Activated T-helper 1 cell treated with anti-CD3 and anti-CD28 coated beads, Interleukin-12 subunit alpha, Interleukin-12 subunit beta, Interleukin-2, Interleukin-4 antibody, amounts not matched to agents 30 ng/mL and 10 ng/mL and 1 ng/mL, durations not matched to agents 14 hours and 24 hours and 36 hours (primary cell): ENCODE results near the gene NXT1. TPM values are rescaled to one million over a fixed set of nuclear protein-coding genes. Genes with fewer than 3 reads are reported as not detected.

Experiments used
- DNase-seq: peaks from one replicate; pipeline ENCODE4 v3.0.0; 2021; ENCODE audit warnings: low spot score
- H3K27ac Mint-ChIP-seq: one replicate; pipeline ENCODE4 v1.8.0; 2021; ENCODE audit warnings: mild to moderate bottlenecking, mixed read lengths
- H3K27me3 Mint-ChIP-seq: one replicate; pipeline ENCODE4 v1.8.0; 2022; ENCODE audit warnings: mild to moderate bottlenecking, moderate library complexity, mixed read lengths; ENCODE audit not compliant: insufficient read depth
- H3K36me3 Mint-ChIP-seq: one replicate; pipeline ENCODE4 v1.8.0; 2021; ENCODE audit warnings: low read depth, mixed read lengths
- H3K4me1 Mint-ChIP-seq: one replicate; pipeline ENCODE4 v1.8.0; 2021; ENCODE audit warnings: low read depth, mixed read lengths
- H3K4me3 Mint-ChIP-seq: one replicate; pipeline ENCODE4 v1.8.0; 2021; ENCODE audit warnings: mild to moderate bottlenecking, moderate library complexity, mixed read lengths
- H3K9me3 Mint-ChIP-seq: one replicate; pipeline ENCODE4 v1.8.0; 2021; ENCODE audit warnings: mixed read lengths
- intact Hi-C: fragments of 100-400 bp; cut with micrococcal nuclease; formaldehyde crosslinking; loops from one replicate; pipeline ENCODE4 v1.15.1; 2024
- total RNA-seq: library from RNA; stranded (reverse); gene quantifications from 2 replicates; pipeline ENCODE4 v1.2.3, GENCODE V29; 2022

Gene NXT1
- total RNA-seq, 1 donor from 2014 or later, result 62.6 TPM

DNA sequence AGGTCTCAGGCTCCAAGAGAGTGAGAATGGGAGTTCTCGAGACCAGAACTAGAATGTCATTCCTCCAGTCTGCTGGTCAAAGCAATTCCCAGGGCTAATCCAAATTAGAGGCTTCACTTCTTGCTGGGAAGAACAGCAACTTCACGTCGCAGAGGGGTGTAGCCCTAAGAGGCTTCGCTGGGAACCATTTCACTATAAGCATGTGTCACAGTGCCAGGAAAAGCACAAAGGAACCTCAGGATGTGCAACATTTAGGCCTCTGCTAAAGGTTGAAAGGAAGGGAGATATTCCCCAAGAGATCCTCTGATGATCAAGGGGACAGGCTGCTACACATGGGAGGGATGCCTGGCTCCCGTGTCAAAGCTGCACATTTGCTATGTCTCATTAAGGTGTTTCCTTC is 35.9 kb upstream of the NXT1 start:
- Mint-ChIP-seq H3K4me3 (no peak overlapping the region), H3K9me3 (no peaks in the 10 kb centered on the region), H3K27me3 (peaks cover 4% of the 10 kb centered on the region), H3K36me3 (no peaks in the 10 kb centered on the region), H3K4me1 (no peaks in the 10 kb centered on the region), H3K27ac (no peak overlapping the region)
- DNase-seq, result no peak
- intact Hi-C loops, result no loop called here

GRCh38 chr20:23315099-23315498 is 35.5 kb upstream of the NXT1 start:
- Mint-ChIP-seq H3K4me1 (no peaks in the 10 kb centered on the region), H3K9me3 (no peaks in the 10 kb centered on the region)
- intact Hi-C loops, result no loop called here

GRCh38 chr20:23316626-23317025 is 34.0 kb upstream of the NXT1 start:
- H3K36me3 Mint-ChIP-seq, result no peaks in the 10 kb centered on the region
- intact Hi-C loops, result no loop called here
- no peak overlapping the region for H3K27ac Mint-ChIP-seq
- no peaks in the 10 kb centered on the region for H3K9me3 Mint-ChIP-seq
- no peaks in the 10 kb centered on the region for H3K4me1 Mint-ChIP-seq
- H3K4me3 Mint-ChIP-seq, result no peak overlapping the region
- peaks cover 4% of the 10 kb centered on the region for H3K27me3 Mint-ChIP-seq
- no peak for DNase-seq

More at GRCh38 chr20:23315099-23315498, 35.5 kb upstream of the NXT1 start:
- Mint-ChIP-seq H3K27ac (no peak overlapping the region), H3K27me3 (peaks cover 4% of the 10 kb centered on the region), H3K36me3 (no peaks in the 10 kb centered on the region), H3K4me3 (no peak overlapping the region)
- DNase-seq, result no peak

- Mint-ChIP-seq H3K27ac (no peak overlapping the region), H3K4me1 (no peaks in the 10 kb centered on the region), H3K27me3 (peaks cover 4% of the 10 kb centered on the region)
These were observed 33.5 kb upstream of the NXT1 start for GRCh38 chr20:23317081-23317480.

GRCh38 chr20:23318347-23318746 is 32.2 kb upstream of the NXT1 start:
- H3K36me3 Mint-ChIP-seq, result no peaks in the 10 kb centered on the region
- no peaks in the 10 kb centered on the region for H3K9me3 Mint-ChIP-seq
- intact Hi-C loops, result no loop called here
- no peak overlapping the region for H3K27ac Mint-ChIP-seq
- DNase-seq, result no peak
- H3K4me1 Mint-ChIP-seq, result no peaks in the 10 kb centered on the region
- H3K27me3 Mint-ChIP-seq, result no peaks in the 10 kb centered on the region
- H3K4me3 Mint-ChIP-seq, result no peak overlapping the region

More at GRCh38 chr20:23317081-23317480, 33.5 kb upstream of the NXT1 start:
- Mint-ChIP-seq H3K36me3 (no peaks in the 10 kb centered on the region), H3K4me3 (no peak overlapping the region), H3K9me3 (no peaks in the 10 kb centered on the region)
- no peak for DNase-seq
- intact Hi-C loops, result no loop called here

- no peak overlapping the region for H3K4me3 Mint-ChIP-seq
- no peak for DNase-seq
- no peaks in the 10 kb centered on the region for H3K4me1 Mint-ChIP-seq
- no peak overlapping the region for H3K27ac Mint-ChIP-seq
- H3K9me3 Mint-ChIP-seq, result no peaks in the 10 kb centered on the region
- H3K27me3 Mint-ChIP-seq, result no peaks in the 10 kb centered on the region
- no peaks in the 10 kb centered on the region for H3K36me3 Mint-ChIP-seq
- intact Hi-C loops, result no loop called here
These were observed 30.3 kb upstream of the NXT1 start for GRCh38 chr20:23320317-23320716.

- H3K4me3 Mint-ChIP-seq, result no peak overlapping the region
These were observed 25.5 kb upstream of the NXT1 start for GRCh38 chr20:23325107-23325506.

DNA sequence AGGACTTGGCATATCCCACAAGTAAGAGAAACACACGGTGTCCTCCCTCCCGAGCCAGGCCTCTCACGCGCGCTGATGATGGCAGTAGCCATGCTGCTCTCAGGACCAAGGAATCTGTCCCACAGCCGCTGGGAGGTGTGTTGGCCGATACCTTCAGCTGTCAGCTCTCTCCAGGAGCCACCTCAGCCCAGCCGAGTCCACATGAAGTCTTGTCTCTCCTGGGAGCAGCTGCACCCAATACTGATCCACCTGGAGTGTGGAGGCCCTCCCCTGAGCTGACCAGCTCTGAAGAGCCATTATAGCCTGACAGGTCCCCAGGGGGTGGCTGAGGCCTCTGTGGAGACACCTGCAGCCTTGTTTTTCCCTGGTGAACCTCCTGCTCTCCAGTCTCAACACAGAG is 23.8 kb upstream of the NXT1 start:
- no peak for DNase-seq
- intact Hi-C loops, result no loop called here
- no peak overlapping the region for H3K27ac Mint-ChIP-seq
- H3K9me3 Mint-ChIP-seq, result no peaks in the 10 kb centered on the region
- H3K4me1 Mint-ChIP-seq, result no peaks in the 10 kb centered on the region
- no peak overlapping the region for H3K4me3 Mint-ChIP-seq
- H3K36me3 Mint-ChIP-seq, result no peaks in the 10 kb centered on the region
- H3K27me3 Mint-ChIP-seq, result no peaks in the 10 kb centered on the region

More at GRCh38 chr20:23325107-23325506, 25.5 kb upstream of the NXT1 start:
- DNase-seq, result no peak
- Mint-ChIP-seq H3K36me3 (no peaks in the 10 kb centered on the region), H3K9me3 (no peaks in the 10 kb centered on the region), H3K4me1 (no peaks in the 10 kb centered on the region), H3K27me3 (no peaks in the 10 kb centered on the region), H3K27ac (no peak overlapping the region)
- intact Hi-C loops, result no loop called here

DNA sequence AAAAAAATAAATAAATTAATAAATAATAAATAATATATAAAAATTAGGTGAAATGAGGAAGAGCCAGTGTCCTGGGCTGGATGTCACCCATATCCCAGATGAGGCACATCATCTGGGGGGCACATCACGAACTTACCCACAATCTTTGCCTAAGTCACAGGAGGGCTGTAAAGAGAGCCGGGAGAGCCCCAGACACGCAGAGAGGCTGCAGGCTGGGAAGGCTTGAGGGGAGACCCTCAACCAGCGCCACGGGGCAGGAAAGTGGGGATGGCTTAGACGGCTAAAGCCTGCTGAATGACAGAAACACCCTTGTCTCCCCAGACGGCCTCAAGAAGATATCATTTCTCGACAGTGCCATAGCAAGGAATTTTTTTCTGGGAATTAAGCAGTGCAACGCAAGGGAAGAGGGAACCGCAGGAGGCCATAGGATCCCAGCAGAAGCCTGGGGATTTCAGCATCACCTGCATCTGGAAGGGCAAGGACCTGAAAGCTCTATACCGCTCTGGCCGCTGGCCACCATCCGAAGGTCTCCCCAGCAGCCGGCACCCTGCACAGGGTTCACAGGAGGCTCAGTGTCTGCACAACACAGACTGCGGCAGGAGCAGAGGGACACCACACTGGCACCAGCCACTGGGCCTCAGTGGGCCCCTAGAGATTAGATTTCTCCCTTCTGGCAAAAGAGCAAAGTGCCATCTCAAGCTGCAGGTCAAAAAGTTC is 22.8 kb upstream of the NXT1 start:
- no peaks in the 10 kb centered on the region for H3K9me3 Mint-ChIP-seq
- no peaks in the 10 kb centered on the region for H3K36me3 Mint-ChIP-seq
- no peak overlapping the region for H3K4me3 Mint-ChIP-seq
- no peak overlapping the region for H3K27ac Mint-ChIP-seq
- H3K4me1 Mint-ChIP-seq, result no peaks in the 10 kb centered on the region
- H3K27me3 Mint-ChIP-seq, result no peaks in the 10 kb centered on the region
- intact Hi-C loops, result no loop called here
- DNase-seq, result no peak

DNA sequence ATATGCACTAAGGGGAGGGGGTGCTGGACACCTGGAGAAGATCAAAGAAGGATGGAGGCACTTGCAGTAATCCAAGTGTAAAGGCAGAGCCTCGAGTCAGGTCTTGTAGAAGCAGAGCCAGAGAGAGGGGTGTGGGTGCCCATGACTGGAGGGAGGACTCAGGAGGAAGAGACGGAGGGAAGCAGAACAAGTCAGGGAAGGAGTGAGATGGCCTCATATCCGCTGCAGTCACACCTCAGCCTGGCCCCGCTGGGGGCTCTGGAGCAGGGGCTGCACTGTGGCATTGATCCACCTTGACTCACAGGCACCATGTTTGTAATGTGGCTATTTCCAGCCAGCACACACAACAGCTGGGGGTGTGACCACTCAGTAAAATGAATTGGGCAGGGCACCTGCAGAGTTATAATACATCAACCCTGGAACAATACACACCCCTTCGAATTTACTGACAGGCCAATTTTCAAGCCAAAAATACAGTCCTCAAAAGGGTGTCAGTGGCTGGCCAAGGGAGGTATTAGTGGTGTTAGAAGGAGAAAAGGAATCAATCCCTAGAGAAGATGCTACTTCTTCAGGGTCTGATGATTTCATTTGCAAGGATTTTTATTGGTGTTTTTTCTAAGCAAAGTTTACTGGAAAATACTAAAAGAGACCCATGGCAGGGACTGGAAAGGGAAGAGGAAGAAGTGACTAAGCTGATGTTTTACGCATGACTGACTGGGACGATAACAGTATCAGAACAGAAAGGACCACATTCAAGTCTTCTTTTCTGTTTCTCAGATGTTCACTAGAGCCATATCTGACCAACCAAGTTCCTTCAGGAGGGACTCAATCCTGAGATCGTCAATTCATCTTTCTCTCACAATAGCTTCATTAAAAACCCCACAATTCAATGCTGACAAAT is 18.9 kb upstream of the NXT1 start:
- intact Hi-C loops, result no loop called here
- Mint-ChIP-seq H3K36me3 (peaks cover 1% of the 10 kb centered on the region), H3K27me3 (no peaks in the 10 kb centered on the region), H3K9me3 (no peaks in the 10 kb centered on the region), H3K4me3 (no peak overlapping the region), H3K27ac (no peak overlapping the region), H3K4me1 (peaks cover 13% of the 10 kb centered on the region)
- no peak for DNase-seq

GRCh38 chr20:23332467-23332866 is 18.1 kb upstream of the NXT1 start:
- no peak for DNase-seq
- intact Hi-C loops, result no loop called here
- H3K36me3 Mint-ChIP-seq, result peaks cover 1% of the 10 kb centered on the region
- H3K27me3 Mint-ChIP-seq, result no peaks in the 10 kb centered on the region
- H3K27ac Mint-ChIP-seq, result no peak overlapping the region
- no peaks in the 10 kb centered on the region for H3K9me3 Mint-ChIP-seq
- no peak overlapping the region for H3K4me3 Mint-ChIP-seq
- H3K4me1 Mint-ChIP-seq, result peaks cover 19% of the 10 kb centered on the region

- H3K4me1 Mint-ChIP-seq, result peaks cover 19% of the 10 kb centered on the region
- peaks cover 2% of the 10 kb centered on the region for H3K27me3 Mint-ChIP-seq
- H3K9me3 Mint-ChIP-seq, result no peaks in the 10 kb centered on the region
- intact Hi-C loops, result no loop called here
- no peak overlapping the region for H3K27ac Mint-ChIP-seq
- no peak for DNase-seq
- H3K4me3 Mint-ChIP-seq, result no peak overlapping the region
- peaks cover 1% of the 10 kb centered on the region for H3K36me3 Mint-ChIP-seq
These were observed 16.5 kb upstream of the NXT1 start for GRCh38 chr20:23334111-23334510.

DNA sequence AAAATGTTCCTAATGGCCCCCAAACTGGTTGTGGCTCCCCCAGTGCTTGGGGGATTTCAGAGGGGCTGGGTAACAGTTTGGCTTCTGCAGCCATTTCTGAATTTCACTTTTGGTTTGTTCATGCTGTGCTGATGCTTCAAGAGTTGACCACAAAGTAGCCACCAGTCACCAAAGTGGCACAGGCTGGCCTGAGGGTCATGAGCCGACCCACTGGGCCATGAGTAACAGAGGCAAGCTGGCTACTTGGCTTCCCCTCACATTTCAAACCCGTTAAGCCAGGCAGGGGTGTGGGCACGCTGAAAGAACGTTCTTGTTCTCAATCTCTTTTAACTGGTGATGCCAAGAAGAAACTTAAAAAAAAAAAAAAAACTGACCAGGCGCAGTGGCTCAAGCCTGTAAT is 15.1 kb upstream of the NXT1 start:
- Mint-ChIP-seq H3K4me1 (peaks cover 19% of the 10 kb centered on the region), H3K36me3 (peaks cover 1% of the 10 kb centered on the region), H3K4me3 (no peak overlapping the region), H3K27ac (no peak overlapping the region), H3K27me3 (peaks cover 2% of the 10 kb centered on the region), H3K9me3 (no peaks in the 10 kb centered on the region)
- intact Hi-C loops, result no loop called here
- DNase-seq, result no peak
